DMS 273 (cell line): ENCODE measurements around the gene OR13C3.
"Not testable (repeated sequence)": the region's sequence is repeated elsewhere in the genome, so short reads cannot be mapped to it uniquely, and the experiment has no call there.

Experiments used
- DNase-seq: peaks from one replicate; lab custom pipeline; 2025; ENCODE audit not compliant: unreplicated experiment; lab: John Stamatoyannopoulos, UW

OR13C3 gene

DNA sequence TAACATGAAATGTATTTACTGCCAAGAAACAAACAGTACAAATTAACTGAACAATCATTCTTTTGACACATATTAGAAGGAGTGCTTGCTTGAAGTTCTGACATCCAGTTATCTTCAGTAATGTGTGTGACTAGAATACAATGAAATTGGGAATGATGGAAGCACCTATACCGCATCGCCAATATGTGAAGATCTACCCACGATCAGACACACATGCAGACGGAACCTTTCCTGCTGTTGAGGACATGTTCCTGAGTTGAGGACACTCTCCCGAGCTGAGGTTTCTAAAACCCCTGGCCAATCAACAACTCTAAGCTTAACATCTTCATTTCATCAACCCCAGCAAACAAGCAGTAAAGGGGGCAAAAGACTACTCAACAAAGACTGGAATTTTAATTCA is at the start of gene OR13C3:
OR13C3 (minus strand) TSS at position 101 of the 400 bp plus-strand sequence. CDS start 133 bp downstream, outside the sequence.
- DNase-seq = no peak

DNA sequence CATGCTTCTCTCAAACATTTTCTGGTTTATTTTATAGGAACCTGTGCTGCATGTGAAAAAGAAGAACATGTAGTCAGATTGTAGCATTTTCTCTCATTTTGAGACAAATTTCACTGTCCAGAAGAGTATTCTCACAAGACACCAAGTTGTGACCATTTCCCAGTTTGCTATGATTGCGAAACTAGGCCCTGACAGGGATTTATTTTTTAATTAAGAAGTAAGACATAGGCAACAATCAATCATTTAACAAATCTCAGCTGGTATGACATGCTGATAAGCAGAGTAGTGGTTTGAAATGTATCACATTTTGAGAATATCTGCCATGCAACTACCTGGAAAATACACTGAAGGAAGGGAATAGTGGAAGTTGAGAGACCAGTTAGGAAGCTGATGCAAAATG is 43.9 kb upstream of the OR13C3 start:
- DNase-seq = no peak

DNA sequence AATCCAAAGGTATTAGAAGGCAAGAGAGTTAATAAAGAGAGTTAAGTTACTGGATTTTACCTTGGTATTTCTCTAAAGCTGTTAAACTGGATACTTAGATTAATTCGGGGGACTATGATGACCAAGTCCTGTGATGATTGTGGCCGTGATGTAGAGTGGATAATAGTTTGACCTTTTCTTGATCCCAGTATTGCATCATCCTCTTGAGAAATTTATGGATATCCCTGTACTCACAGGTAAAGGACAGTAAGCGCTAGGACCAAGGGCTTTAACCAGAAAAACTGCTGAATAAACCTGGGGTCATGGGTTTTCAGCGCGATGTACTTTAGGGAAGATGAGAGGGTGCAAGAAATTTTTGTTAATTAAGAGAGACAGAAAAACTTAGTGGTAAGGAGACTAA is 40.6 kb upstream of the OR13C3 start:
- no peak for DNase-seq

DNA sequence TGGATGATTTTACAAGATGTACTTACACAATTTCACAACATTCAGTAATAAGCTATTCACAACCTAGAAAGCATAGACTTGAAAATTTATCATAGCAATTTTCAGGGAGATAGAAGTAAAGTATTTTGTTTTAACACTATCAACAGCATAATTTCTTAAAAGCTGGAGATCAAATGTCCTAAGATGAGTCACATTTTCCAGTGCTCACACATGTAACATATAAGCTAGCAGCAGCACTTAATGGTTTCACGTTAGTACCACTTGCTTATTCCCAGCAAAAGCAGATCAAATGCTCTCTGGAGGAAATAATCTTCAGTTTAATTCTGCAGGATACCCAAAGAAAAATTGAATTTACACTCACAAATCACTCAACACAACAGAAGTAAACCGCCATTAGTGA is 38.8 kb upstream of the OR13C3 start:
- no peak for DNase-seq

DNA sequence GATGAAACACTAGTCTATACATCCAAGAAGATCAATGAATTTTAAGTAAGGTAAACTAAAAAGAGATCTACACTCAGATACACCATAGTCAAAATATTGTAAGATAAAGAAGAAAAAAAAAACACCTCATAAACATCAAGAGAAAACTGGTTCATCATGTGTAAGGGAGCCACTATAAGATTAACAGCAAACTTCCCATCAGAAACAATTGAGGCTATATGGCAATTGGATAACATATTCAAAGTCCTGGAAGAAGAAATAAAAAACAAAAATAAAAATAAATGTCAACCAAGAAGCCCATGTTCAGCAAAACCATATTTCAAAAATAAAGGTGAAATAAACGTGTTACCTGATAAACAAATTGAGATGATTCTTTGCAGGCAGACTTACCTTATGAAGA is 36.0 kb upstream of the OR13C3 start:
- no peak for DNase-seq

DNA sequence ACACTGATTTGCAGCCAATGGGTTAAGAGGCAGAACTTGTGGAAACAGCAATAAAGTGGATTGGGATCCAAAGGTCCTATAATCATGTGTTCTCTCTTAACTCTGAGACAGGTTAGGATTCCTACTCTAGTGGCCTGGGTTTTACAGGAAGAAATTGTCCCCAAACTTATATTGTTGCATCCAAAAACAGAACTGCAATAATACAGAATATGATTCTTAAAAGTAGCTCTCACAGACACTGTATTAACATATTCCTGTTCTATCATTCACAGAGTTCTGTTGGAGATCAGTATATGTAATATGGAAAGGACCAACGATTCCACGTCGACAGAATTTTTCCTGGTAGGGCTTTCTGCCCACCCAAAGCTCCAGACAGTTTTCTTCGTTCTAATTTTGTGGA is 32.2 kb upstream of the OR13C3 start, which contains the start of gene OR13C8:
OR13C8 (plus strand) TSS at position 301 of the 400 bp plus-strand sequence; CDS start at position 301, 0 bp downstream.
- DNase-seq = no peak

DNA sequence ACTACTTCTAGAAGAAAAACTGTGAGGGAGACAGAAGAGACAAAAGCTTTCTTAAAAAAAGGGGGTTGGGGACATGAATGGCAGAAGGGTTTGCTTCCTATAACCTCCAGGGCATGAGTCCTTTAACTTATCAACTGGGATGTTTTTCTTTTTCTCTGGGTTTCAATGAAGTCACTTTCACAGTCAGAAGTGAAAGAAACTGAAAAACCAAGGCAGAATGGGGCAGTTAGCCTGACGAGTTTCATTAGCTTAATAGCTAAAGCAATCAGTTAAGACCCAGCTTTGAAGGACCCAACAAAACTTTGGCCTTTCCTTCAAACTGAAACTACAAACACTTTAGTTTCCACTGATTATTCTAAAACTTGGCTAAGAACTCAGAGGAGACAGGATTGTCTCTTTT is 27.7 kb upstream of the OR13C3 start:
- no peak for DNase-seq

DNA sequence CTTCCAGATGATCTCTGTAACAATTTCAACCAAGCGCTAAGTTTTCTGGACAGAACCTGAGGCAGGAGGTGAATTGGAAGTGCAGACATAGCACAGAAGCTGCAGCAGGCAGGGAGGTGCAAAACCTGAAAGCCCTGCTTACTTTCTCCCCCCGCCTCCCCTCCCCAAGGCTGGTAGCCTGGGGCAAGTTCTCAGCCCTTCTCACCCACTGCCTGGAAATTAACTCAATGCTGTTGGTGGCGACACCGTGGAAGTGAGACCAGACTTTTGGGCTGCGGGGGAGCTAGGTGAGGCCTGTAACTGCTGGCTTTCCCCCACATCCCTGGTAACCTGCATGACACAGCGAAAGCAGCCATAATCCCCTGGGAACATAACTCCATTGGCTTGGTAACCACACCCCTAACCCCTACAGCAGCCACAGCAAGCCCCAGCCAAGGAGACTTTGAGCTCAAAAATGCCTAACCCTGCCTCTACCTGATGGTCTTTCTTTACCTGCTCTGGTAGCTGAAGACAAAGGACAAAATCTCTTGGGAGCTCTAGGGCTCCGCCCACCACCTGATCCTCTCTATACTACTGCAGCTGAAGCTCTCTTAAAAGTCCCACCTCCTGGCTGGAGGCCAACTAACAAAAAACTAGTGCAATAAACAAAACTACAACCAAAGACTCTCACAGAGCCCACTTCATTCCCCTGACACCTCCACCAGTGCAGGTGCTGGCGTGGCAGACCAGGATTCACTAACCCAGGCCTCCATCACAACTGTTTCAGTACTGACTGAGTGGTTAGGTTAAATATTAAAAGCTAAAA is 20.4 kb upstream of the OR13C3 start:
- no peak for DNase-seq

DNA sequence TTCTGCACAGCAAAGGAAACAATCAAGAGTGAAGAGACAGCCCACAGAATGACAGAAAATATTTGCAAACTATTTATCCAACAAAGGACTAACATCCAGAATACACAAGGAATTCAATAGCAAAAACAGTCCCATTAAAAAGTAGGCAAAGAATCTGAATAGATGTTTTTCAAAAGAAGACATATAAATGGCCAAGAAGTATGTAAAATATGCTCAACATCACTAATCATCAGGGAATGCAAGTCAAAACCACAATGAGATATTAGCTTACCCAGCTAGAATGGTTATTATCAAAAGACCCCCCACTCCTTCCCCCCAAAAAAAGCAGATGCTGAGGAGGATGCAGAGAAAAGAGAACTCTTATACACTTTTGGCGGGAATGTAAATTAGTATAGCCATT is 18.9 kb upstream of the OR13C3 start:
- no peak for DNase-seq

DNA sequence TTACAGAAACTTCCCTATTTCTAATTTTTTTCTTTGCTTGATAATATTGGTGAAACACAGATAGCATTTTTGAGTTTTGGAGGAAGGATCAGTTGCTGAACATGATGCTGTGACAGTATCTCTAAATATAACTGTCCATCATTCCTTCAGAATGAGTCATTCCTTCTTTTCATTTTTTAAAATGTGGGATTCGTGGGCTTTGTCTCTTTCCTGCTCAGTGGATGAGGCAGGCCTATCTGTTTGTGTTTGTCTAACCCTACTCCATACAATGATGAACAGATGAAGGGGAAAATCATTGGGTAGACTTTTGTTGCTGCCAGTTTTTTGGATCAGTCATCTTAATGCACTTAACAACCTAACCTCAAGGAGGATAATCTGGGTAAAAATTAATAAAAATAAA is 16.6 kb upstream of the OR13C3 start:
- no peak for DNase-seq

DNA sequence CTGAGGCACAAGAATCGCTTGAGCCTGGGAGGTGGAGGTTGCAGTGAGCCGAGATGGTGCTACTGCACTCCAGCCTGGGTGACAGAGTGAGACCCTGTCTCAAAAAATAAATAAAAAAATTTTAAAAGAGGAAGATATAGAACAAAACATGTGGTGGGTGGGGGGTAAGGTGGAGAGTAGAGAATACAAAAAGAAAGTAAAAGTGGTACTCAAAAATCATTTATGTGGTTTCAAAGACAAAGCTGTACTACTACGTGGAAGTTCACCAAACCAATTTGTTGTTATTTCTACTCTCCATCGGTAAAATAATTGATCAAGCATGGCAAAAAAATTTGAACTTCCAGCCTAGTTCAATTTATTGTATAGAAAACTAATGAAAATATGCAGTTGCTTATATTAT is 8.0 kb upstream of the OR13C3 start:
- DNase-seq = no peak

DNA sequence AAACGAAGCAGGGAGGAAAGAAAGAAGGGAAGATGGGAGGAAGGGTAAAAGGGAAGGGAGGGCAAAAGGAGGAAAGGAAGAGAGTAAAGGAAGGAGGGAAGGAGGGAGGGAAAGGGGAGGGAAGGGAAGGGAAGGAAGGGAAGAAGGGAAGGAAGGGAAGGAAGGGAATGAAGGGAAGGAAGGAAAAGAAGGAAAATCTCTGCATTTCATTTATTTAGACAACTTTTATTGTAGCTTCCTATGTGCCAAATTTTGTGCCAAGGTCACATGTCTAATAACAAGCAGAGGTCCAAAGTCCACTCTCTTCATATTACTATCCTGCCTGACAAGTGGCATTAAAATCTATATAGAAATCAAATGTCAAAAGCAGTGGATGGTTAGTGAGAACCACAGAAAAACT is 2.6 kb upstream of the OR13C3 start:
- DNase-seq = no peak

DNA sequence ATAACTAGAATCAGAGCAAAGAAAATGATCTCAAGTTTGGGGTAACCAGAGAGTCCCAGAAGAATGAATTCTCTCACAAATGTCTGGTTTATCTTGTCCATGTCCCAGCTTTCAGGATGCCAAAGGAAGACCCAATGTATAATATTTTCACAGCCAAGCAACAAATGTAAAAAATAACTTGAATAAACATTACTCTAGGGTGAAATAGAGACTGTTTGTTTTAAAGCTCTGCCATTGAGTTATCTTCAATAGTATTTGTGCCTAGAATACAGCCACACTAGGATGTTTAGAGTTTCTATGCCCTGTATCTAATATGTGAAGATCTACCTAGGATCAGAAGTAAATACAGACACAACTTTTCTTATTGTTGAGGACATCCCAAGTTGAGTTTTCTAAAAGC is 9.5 kb downstream of the OR13C3 start, which contains the start of gene OR13C4:
OR13C4 (minus strand) TSS at position 101 of the 400 bp plus-strand sequence; CDS start at position 101, 0 bp downstream.
- DNase-seq = no peak

DNA sequence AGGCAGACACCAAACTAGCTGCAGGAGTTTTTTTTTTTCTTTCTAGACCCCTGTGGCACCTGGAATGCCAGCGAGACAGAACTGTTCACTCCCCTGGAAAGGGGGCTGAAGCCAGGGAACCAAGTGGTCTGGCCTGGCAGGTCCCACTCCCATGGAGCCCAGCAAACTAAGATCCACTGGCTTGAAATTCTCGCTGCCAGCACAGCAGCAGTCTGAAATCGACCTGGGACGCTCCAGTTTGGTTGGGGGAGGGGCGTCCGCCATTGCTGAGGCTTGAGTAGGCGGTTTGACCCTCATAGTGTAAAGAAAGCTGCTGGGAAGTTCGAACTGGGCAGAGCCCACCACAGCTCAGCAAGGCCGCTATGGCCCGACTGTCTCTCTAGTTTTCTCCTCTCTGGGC is 16.4 kb downstream of the OR13C3 start:
- DNase-seq = not testable (repeated sequence)

DNA sequence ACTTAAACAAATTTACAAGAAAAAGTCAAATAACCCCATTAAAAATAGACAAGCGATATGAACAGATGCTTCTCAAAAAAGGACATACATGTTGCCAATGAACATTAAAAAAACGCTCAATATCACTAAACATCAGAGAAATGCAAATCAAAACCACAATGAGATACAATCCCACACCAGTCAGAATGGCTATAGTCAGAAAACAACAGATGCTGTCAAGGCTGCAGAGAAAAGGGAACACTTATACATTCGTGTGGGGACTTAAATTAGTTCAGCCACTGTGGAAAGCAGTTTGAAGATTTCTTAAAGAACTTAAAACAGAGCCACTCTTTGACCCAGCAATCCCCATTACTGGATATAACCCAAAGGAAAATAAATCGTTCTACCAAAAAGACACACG is 21.8 kb downstream of the OR13C3 start:
- DNase-seq = no peak

DNA sequence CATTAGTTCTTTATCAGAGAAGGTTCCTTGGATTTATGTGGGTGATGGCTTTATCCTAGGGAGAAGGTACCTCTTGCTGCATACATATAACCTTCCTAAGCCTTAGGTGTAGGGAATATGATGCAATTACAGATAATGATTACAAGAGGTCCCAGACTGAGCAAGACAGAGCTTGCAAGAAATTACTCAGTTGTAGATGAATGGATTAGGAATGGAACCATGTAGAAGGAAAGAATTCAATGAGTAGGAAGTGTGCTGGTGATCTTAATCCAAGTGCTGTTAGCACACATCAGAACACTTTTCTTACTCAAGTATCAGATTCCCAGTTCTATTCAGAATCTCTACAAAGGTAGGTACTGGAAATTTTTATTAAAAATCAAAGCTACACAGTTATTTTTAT is 30.1 kb downstream of the OR13C3 start:
- DNase-seq = no peak

DNA sequence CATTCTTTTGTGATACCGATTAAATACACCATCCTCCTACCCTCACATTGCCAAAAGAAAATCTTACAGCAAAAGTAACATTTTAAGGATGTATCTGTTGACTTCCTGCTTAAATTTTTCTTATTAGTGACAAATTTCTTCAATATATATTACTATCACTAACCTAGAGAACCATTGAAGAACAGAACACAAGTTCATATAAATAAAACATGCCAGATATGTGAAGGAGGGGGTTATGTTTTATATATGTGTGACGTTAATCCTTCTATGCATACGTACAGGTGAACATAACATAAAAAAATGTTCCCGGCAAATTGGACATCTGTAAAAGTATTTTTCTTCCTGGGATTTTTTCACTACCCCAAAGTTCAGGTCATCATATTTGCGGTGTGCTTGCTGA is 32.7 kb downstream of the OR13C3 start, which contains the start of gene OR13F1:
OR13F1 (plus strand) TSS at position 301 of the 400 bp plus-strand sequence; CDS start at position 301, 0 bp downstream.
- no peak for DNase-seq

DNA sequence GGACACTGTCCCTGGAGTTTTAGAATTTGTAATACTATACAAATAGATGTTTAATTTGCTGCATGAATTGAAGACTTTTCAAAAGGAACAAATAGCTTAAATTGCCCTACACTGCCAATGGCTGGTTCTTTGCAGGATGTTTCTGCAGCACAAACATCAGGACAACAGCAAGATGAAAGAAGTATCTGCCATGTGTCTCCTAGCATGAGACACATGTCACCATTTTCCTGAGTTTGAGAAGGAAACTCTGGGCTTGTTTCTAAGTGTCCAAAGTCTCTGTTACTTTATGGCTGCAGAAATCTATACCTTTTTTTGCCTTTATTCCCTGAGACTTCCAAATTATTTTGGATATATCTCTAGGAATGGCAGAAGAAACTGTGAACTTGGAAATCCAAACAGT is 33.2 kb downstream of the OR13C3 start:
- DNase-seq = no peak

DNA sequence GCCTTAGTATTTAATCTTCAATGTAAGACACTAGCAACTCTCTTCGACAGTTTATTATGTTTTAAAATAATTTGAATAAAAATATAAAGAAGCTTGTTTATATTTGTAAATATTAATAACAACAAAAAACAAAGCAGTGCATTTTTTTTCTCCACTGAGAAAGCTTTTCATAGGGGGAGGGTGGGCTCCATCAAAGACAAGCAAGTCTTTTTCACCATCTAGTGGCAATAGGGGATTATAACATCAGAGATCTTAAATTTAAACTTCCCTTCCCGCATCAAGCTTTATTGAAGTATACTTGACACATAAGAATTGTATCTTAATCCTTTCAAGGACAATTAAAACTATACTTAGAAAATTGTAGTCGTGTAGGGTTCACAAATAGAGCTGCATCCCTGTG is 41.8 kb downstream of the OR13C3 start:
- DNase-seq = peak; percentile 59
